ENCODE data around the gene ARL3. TPM values are rescaled to one million over a fixed set of nuclear protein-coding genes. Genes with fewer than 3 reads are reported as not detected.

ARL3 gene
- total RNA-seq, 1 donor from 2014 or later, result 18.2 TPM

- Histone ChIP-seq H4K20me1 (ENCODE audit: insufficient read depth, low read length) (peaks cover 23% of the 10 kb centered on the region), H3K4me3 (ENCODE audit: insufficient read depth, low read depth, low read length) (peak overlapping the region; percentile 100), H3K4me1 (ENCODE audit: insufficient read depth, low read length) (peaks cover 8% of the 10 kb centered on the region), H3K79me2 (ENCODE audit: insufficient read depth, low read length) (peaks cover 52% of the 10 kb centered on the region), H3K9ac (ENCODE audit: low read length) (peak overlapping the region; percentile 95), H3K4me2 (ENCODE audit: low read length) (peak overlapping the region; percentile 100), H3K27me3 (ENCODE audit: insufficient read depth, low read length) (no peaks in the 10 kb centered on the region), H3K27ac (ENCODE audit: low read depth, low read length) (peak overlapping the region; percentile 63), H3K36me3 (ENCODE audit: insufficient read depth, low read length) (no peaks in the 10 kb centered on the region), H3K9me3 (ENCODE audit: insufficient read depth, low read depth, low read length) (no peaks in the 10 kb centered on the region), H2AFZ (ENCODE audit: low read depth, low read length) (peak overlapping the region; percentile 51)
- no peak for FAIRE-seq
- Mint-ChIP-seq H3K4me3 (ENCODE audit: unreplicated experiment) (peak overlapping the region; percentile 99), H3K27ac (ENCODE audit: unreplicated experiment) (peak overlapping the region; percentile 91), H3K27me3 (ENCODE audit: low read depth, unreplicated experiment) (no peaks in the 10 kb centered on the region), H3K4me1 (ENCODE audit: low read depth, unreplicated experiment) (peaks cover 29% of the 10 kb centered on the region), H3K36me3 (ENCODE audit: low read depth, unreplicated experiment) (peaks cover 1% of the 10 kb centered on the region), H3K9me3 (ENCODE audit: unreplicated experiment) (no peaks in the 10 kb centered on the region)
- TF ChIP-seq CTCF (IDR thresholded peaks at IDR 0.05; ENCODE audit: insufficient read depth, low read depth, low read length), result no peak
- no peak for TF ChIP-seq EZH2 (IDR thresholded peaks at IDR 0.05; ENCODE audit: insufficient read depth, low read length)
- DNase-seq (ENCODE audit: low read depth), result no peak
These were observed 30.3 kb upstream of the ARL3 start for GRCh38 chr10:102744374-102745051.

DNA sequence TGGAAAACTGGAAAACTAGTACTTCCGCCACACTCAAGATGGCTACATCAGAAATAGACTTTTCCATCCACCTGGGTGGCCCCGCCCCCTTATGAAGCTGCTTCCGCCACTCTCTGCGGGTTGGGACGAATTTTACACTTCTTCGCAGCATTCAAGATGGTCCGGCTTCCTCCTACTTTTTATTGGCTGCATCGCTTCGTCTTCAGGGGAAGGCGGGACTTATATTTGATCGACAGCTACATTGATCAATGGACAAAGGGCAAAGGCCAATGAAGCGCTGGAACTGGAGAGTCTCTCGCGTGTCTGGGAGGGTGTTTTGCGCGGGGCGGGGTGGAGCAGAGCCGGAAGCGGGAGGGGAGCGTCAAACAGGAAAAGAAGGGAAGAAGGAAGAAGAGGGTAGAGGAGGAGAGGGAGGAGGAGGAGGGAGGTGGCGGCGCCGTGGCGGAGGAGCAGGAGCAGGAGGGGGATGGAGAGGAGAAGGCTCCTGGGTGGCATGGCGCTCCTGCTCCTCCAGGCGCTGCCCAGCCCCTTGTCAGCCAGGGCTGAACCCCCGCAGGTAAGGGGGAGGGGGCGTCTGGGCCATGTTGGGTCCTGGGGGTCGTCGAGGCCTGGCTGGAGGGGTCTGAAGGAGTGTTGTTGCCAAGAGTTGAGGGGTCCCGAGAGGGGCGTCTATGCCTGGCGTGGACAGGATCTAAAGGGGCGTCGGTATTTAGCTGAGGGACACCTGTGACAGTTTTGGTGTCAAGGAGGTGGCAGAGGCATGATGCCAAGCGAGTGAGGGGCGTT is 29.6 kb upstream of the ARL3 start, which contains the start of gene WBP1L:
WBP1L (plus strand) TSS at position 361 of the 786 bp plus-strand sequence; CDS start at position 467, 106 bp downstream.
- Histone ChIP-seq H3K79me2 (ENCODE audit: insufficient read depth, low read length) (peaks cover 47% of the 10 kb centered on the region), H3K4me3 (ENCODE audit: insufficient read depth, low read depth, low read length) (peak within 1 kb of the TSS; percentile 100), H3K36me3 (ENCODE audit: insufficient read depth, low read length) (no peaks in the 10 kb centered on the region), H2AFZ (ENCODE audit: low read depth, low read length) (peak within 1 kb of the TSS; percentile 79), H3K4me2 (ENCODE audit: low read length) (peak within 1 kb of the TSS; percentile 100), H4K20me1 (ENCODE audit: insufficient read depth, low read length) (peaks cover 20% of the 10 kb centered on the region), H3K4me1 (ENCODE audit: insufficient read depth, low read length) (peaks cover 8% of the 10 kb centered on the region), H3K9ac (ENCODE audit: low read length) (peak within 1 kb of the TSS; percentile 95), H3K27ac (ENCODE audit: low read depth, low read length) (peak within 1 kb of the TSS; percentile 63), H3K27me3 (ENCODE audit: insufficient read depth, low read length) (no peaks in the 10 kb centered on the region), H3K9me3 (ENCODE audit: insufficient read depth, low read depth, low read length) (no peaks in the 10 kb centered on the region)
- Mint-ChIP-seq H3K27me3 (ENCODE audit: low read depth, unreplicated experiment) (no peaks in the 10 kb centered on the region), H3K4me1 (ENCODE audit: low read depth, unreplicated experiment) (peaks cover 29% of the 10 kb centered on the region), H3K4me3 (ENCODE audit: unreplicated experiment) (peak within 1 kb of the TSS; percentile 99), H3K27ac (ENCODE audit: unreplicated experiment) (peak within 1 kb of the TSS; percentile 91), H3K9me3 (ENCODE audit: unreplicated experiment) (no peaks in the 10 kb centered on the region), H3K36me3 (ENCODE audit: low read depth, unreplicated experiment) (peaks cover 1% of the 10 kb centered on the region)
- FAIRE-seq (no peak), DNase-seq (ENCODE audit: low read depth) (peak; percentile 98)
- TF ChIP-seq CTCF (IDR thresholded peaks at IDR 0.05; ENCODE audit: insufficient read depth, low read depth, low read length) (no peak), EZH2 (IDR thresholded peaks at IDR 0.05; ENCODE audit: insufficient read depth, low read length) (no peak)

Measured in astrocyte (in vitro differentiated cells and primary cell).